Measurements from ENCODE around the gene STRBP.
A peak's percentile ranks its signal among the peaks of the same experiment; 100 is the strongest.

The STRBP gene

GRCh38 chr9:123132696-123133095 is 135.7 kb downstream of the STRBP start:
- no peak for DNase-seq

- DNase-seq, result no peak
Measured at GRCh38 chr9:123131993-123132392, 136.4 kb downstream of the STRBP start.

GRCh38 chr9:123131258-123131657 is 137.1 kb downstream of the STRBP start:
- DNase-seq, result no peak

- no peak for DNase-seq
Measured at GRCh38 chr9:123129423-123129822, 139.0 kb downstream of the STRBP start.

- no peak for DNase-seq
Measured at GRCh38 chr9:123128591-123128990, 139.8 kb downstream of the STRBP start.

GRCh38 chr9:123127512-123128075 is 140.8 kb downstream of the STRBP start:
- DNase-seq, result no peak

- no peak for DNase-seq
Measured at GRCh38 chr9:123121457-123121856, 146.9 kb downstream of the STRBP start.

- no peak for DNase-seq
Measured at GRCh38 chr9:123120953-123121352, 147.4 kb downstream of the STRBP start.

GRCh38 chr9:123120131-123120530 is 148.3 kb downstream of the STRBP start:
- no peak for DNase-seq

GRCh38 chr9:123119566-123119965 is 148.8 kb downstream of the STRBP start:
- DNase-seq, result peak in 4 of 56 donors; percentile 20 to 35 (median 21)

- DNase-seq, result no peak
Measured at GRCh38 chr9:123116036-123116435, 152.3 kb downstream of the STRBP start.

GRCh38 chr9:123115146-123115913 is 153.1 kb downstream of the STRBP start:
- DNase-seq, result peak in 1 of 56 donors; percentile 43

GRCh38 chr9:123113185-123113584 is 155.2 kb downstream of the STRBP start:
- no peak for DNase-seq

GRCh38 chr9:123112015-123112975 is 156.1 kb downstream of the STRBP start:
- DNase-seq, result peak in 6 of 56 donors; percentile 15 to 53 (median 25)

GRCh38 chr9:123111427-123112014 is 156.9 kb downstream of the STRBP start:
- peak in 1 of 56 donors; percentile 14 for DNase-seq

- no peak for DNase-seq
Measured at GRCh38 chr9:123109540-123110279, 158.7 kb downstream of the STRBP start.

GRCh38 chr9:123108976-123109375 is 159.4 kb downstream of the STRBP start:
- DNase-seq, result no peak

- no peak for DNase-seq
Measured at GRCh38 chr9:123107639-123108285, 160.6 kb downstream of the STRBP start.

- no peak for DNase-seq
Measured at GRCh38 chr9:123105490-123105889, 162.9 kb downstream of the STRBP start.

- no peak for DNase-seq
Measured at GRCh38 chr9:123104807-123105206, 163.6 kb downstream of the STRBP start.
